Uterus (tissue), 4 donors: ENCODE results near the gene MYH15. TPM values are rescaled to one million over a fixed set of nuclear protein-coding genes. Genes with fewer than 3 reads are reported as not detected.

ENCODE experiments used
- DNase-seq, 2 donors: peaks; one replicate each; pipeline ENCODE4 v3.0.0-alpha.2; 2019 to 2020
- H3K27ac ChIP-seq, 2 donors: fragments of 200-600 bp; sonication (generic); 1 replicate in 1 of 2; 2 replicates in 1 of 2; pipeline ENCODE4 v1.5.1; 2016 to 2018
- H3K27me3 ChIP-seq, 2 donors: fragments of 200-600 bp; sonication (generic); one replicate each; pipeline ENCODE4 v1.5.1; 2018 to 2019; ENCODE audit warnings: control low read depth in 1 of 2
- H3K36me3 ChIP-seq, 2 donors: fragments of 200-600 bp; sonication (generic); one replicate each; pipeline ENCODE4 v1.5.1; 2019; ENCODE audit warnings: control low read depth in 1 of 2
- H3K4me1 ChIP-seq, 2 donors: fragments of 200-600 bp; sonication (generic); one replicate each; pipeline ENCODE4 v1.5.1; 2018 to 2019; ENCODE audit warnings: control low read depth in 1 of 2
- H3K4me3 ChIP-seq, 2 donors: fragments of 200-600 bp; sonication (generic); 1 replicate in 1 of 2; 2 replicates in 1 of 2; pipeline ENCODE4 v1.5.1; 2018 to 2019; ENCODE audit warnings: mild to moderate bottlenecking in 1 of 2
- H3K9me3 ChIP-seq, 2 donors: fragments of 200-600 bp; sonication (generic); one replicate each; pipeline ENCODE4 v1.5.1; 2019; ENCODE audit warnings: control low read depth in 1 of 2
- POLR2A ChIP-seq, 2 donors: fragments of 450-650 bp; IDR thresholded peaks; one replicate each; pipeline ENCODE4 v1.6.1; 2016; ENCODE audit warnings: antibody characterized with exemption in 2 of 2, mild to moderate bottlenecking in 1 of 2, moderate library complexity in 1 of 2
- intact Hi-C: fragments of 100-400 bp; cut with DNase I; formaldehyde crosslinking; loops from one replicate; pipeline ENCODE4 v1.15.1; 2023; ENCODE audit warnings: low total_unique reads
- total RNA-seq, 4 donors: library from RNA; depleted of rRNA in 3 of 4; stranded (reverse); fragments of >200 nt in 3 of 4; gene quantifications; one replicate each; pipeline versions ENCODE4 v1.1.0 to v1.2.4, GENCODE V29; 2014 to 2023
- TF ChIP-seq, protein P1 (sequence below), 4 experiments: fragments of 200-600 bp in 2 of 4; fragments of 450-650 bp in 2 of 4; sonication (generic) in 2 of 4; IDR thresholded peaks; one replicate each; pipeline ENCODE4 v1.5.1; 2016 to 2019; ENCODE audit warnings: antibody characterized with exemption in 4 of 4, mild to moderate bottlenecking in 2 of 4, moderate library complexity in 1 of 4
- donor health status: DM: yes; HTN: yes; CAD: no.

The MYH15 gene
- total RNA-seq, 4 donors from 2014 or later = 0.12 to 0.62 TPM; not detected in 2

DNA sequence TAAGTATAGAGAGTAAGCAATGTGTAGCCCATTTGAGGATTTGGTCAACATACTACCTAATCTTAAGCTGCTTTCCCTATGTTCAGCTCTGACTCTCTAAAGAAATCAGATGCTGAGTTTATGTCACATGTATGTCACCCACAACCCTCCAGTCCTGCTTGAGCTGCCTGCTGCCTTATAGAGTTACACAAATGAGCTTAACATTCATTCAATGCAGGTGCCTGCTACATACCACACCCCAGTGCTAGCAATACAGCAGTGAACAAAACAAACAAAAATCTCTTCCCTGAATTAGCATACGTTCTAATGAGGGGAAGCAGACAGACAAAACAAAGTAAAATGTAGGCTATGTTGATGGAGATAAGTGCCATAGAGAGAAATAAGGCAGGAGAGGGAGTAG, 121.0 kb downstream of the MYH15 start:
- no peaks in the 10 kb centered on the region for H3K27me3 ChIP-seq
- no peaks in the 10 kb centered on the region for H3K9me3 ChIP-seq
- H3K4me1 ChIP-seq = no peaks in the 10 kb centered on the region
- intact Hi-C loops = no loop called here
- DNase-seq = no peak
- H3K36me3 ChIP-seq = no peaks in the 10 kb centered on the region
- no peak for TF ChIP-seq POLR2A (IDR thresholded peaks at IDR 0.05)
- TF ChIP-seq, protein P1, sequence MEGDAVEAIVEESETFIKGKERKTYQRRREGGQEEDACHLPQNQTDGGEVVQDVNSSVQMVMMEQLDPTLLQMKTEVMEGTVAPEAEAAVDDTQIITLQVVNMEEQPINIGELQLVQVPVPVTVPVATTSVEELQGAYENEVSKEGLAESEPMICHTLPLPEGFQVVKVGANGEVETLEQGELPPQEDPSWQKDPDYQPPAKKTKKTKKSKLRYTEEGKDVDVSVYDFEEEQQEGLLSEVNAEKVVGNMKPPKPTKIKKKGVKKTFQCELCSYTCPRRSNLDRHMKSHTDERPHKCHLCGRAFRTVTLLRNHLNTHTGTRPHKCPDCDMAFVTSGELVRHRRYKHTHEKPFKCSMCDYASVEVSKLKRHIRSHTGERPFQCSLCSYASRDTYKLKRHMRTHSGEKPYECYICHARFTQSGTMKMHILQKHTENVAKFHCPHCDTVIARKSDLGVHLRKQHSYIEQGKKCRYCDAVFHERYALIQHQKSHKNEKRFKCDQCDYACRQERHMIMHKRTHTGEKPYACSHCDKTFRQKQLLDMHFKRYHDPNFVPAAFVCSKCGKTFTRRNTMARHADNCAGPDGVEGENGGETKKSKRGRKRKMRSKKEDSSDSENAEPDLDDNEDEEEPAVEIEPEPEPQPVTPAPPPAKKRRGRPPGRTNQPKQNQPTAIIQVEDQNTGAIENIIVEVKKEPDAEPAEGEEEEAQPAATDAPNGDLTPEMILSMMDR (IDR thresholded peaks at IDR 0.05) = no peak
- H3K27ac ChIP-seq = no peak overlapping the region
- no peak overlapping the region for H3K4me3 ChIP-seq

DNA sequence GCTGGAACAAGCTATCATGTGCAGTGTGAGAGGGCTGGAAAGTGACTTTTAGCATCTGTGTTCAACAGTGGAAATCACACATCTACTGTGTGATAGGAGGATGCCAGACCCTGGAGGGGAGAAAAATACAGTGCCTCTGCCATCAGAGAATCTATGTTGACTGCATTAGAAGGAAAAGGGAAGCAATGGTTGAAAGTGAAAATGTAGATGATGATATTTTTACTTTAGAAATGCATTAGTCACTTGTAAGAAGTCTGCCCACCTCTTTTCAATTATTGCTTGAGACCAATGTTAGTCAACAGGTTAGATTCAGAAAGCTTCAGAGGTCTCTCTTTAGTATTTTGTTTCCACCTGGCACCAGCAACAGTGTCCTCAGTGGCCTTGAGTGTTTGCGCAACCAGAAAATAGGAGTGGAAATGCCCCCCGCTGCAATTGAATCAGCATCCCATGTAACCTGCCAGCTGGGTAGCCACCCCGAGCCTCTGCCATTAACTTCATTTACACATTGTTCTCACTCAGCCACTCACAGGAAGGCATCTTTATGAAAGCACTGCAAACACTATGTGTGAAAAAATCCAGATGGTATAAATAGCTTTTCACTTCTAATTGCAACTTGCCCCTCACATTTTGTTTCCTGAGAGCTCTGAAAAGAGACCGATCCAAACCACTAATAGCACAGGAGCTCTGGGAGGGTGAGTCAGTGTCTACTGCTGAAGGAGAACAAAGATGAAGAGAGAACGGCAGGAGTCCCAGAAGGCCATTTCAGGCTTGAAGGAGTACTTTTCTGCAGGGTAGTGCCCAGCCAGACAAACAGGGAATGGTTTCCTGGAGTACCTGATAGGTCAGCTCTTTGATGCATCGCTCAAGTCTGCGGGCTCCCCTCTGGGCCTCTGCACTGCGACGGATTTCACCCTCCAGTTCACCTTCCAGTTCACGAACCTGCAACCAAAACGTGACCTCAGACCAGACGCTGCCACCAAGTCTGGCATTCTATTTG, 122.0 kb downstream of the MYH15 start:
- H3K4me1 ChIP-seq = no peaks in the 10 kb centered on the region
- no peaks in the 10 kb centered on the region for H3K36me3 ChIP-seq
- no peaks in the 10 kb centered on the region for H3K27me3 ChIP-seq
- no peak for TF ChIP-seq POLR2A (IDR thresholded peaks at IDR 0.05)
- TF ChIP-seq, protein P1 (IDR thresholded peaks at IDR 0.05) = no peak
- H3K4me3 ChIP-seq = no peak overlapping the region
- no peak overlapping the region for H3K27ac ChIP-seq
- no peak for DNase-seq
- no peaks in the 10 kb centered on the region for H3K9me3 ChIP-seq
- intact Hi-C loops = no loop called here

DNA sequence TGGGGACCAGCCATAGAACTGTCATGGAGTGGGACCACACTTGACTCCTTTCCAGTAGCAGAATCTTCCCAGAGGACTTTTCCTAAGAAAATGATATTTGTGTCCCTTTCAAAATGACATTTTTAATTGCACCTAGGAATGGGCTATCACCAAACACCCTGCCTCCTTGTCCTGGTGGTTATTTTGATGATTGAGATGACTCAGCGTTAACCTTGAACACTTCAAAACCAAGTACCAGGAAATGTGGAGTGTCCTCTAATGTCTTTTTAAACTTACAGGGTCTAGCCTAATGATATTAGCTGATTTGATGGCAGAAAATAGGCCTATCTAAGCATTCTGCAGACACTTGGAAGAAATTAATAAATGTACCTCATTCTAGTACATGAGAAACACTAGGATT, 123.3 kb downstream of the MYH15 start:
- TF ChIP-seq, protein P1 (IDR thresholded peaks at IDR 0.05) = no peak
- no peak for TF ChIP-seq POLR2A (IDR thresholded peaks at IDR 0.05)
- no peaks in the 10 kb centered on the region for H3K27me3 ChIP-seq
- H3K4me1 ChIP-seq = no peaks in the 10 kb centered on the region
- no peak overlapping the region for H3K4me3 ChIP-seq
- intact Hi-C loops = no loop called here
- no peak for DNase-seq
- no peaks in the 10 kb centered on the region for H3K9me3 ChIP-seq
- H3K36me3 ChIP-seq = no peaks in the 10 kb centered on the region
- H3K27ac ChIP-seq = no peak overlapping the region

DNA sequence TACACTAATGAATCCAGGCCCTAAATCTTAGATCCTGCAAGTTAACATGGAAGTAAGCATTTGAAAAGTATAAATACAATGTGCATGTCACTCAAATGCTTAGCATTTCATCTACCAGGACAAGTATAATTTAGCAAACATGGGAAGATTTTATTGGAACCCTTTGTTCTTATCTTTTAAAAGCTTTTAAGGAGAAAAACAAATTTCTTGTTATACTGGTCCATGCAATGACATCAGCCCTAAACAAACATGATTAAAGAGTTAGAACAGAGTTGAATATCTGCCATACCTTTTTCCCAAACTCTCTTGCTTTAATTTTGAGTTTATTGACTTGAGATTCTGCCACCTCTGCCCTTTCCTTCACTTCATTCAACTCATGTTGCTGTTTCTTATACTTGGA, 127.1 kb downstream of the MYH15 start:
- intact Hi-C loops = no loop called here
- DNase-seq = no peak
- TF ChIP-seq POLR2A (IDR thresholded peaks at IDR 0.05) = no peak
- TF ChIP-seq, protein P1 (IDR thresholded peaks at IDR 0.05) = no peak
- no peaks in the 10 kb centered on the region for H3K4me1 ChIP-seq
- H3K9me3 ChIP-seq = no peaks in the 10 kb centered on the region
- no peaks in the 10 kb centered on the region for H3K36me3 ChIP-seq
- H3K27me3 ChIP-seq = no peaks in the 10 kb centered on the region
- H3K4me3 ChIP-seq = no peak overlapping the region
- no peak overlapping the region for H3K27ac ChIP-seq

DNA sequence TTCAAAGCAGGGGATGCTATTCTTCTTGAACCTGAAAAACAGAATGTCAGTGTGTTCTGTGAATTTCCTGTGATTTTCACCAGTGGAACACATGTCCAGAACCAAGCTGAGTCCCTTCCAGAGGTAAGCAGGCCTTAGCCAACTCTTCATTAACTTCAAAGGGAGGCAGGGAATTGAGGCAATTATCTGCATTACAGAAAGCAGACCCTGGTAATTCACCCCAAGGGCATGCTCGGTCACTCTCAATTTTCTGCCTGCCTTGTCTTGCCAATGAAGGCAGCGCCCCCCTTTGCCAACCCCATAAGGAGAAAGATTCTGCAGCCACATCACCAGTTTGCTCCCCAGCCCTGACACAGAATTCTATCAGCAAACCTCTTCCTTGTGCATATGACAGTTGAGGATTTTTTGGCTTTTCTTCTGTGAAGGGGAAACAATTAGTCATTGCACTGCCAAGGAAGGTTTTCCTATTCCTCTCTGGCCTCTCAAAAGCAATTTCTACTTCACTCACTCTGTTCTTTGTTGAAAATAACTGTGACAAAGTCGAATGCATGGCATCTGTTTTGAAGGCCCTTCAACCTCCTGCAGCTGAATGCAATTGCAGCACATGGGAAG, 128.8 kb downstream of the MYH15 start:
- Histone ChIP-seq H3K4me3 (no peak overlapping the region), H3K4me1 (no peaks in the 10 kb centered on the region), H3K27ac (no peak overlapping the region), H3K9me3 (no peaks in the 10 kb centered on the region), H3K27me3 (no peaks in the 10 kb centered on the region), H3K36me3 (no peaks in the 10 kb centered on the region)
- TF ChIP-seq POLR2A (IDR thresholded peaks at IDR 0.05) = no peak
- TF ChIP-seq, protein P1 (IDR thresholded peaks at IDR 0.05) = no peak
- no peak for DNase-seq
- intact Hi-C loops = no loop called here
